Prostate gland (tissue), 2 donors: ENCODE results near the gene TNS4. TPM values are rescaled to one million over a fixed set of nuclear protein-coding genes. Genes with fewer than 3 reads are reported as not detected.

ENCODE experiments used
- DNase-seq: peaks from one replicate; pipeline ENCODE4 v3.0.0-alpha.2; 2019; ENCODE audit warnings: low spot score
- H3K27ac ChIP-seq, 2 donors: fragments of 200-600 bp; sonication (generic); 2 replicates each; pipeline ENCODE4 v1.5.1; 2017 to 2019
- H3K27me3 ChIP-seq: fragments of 200-600 bp; sonication (generic); replicated peaks from 2 replicates; pipeline ENCODE4 v1.5.1; 2019; ENCODE audit not compliant: insufficient read depth
- H3K36me3 ChIP-seq, 2 donors: fragments of 200-600 bp; sonication (generic); 1 replicate in 1 of 2; 2 replicates in 1 of 2; pipeline versions ENCODE4 v1.5.1 to v1.8.1; 2017 to 2019
- H3K4me1 ChIP-seq: fragments of 200-600 bp; sonication (generic); replicated peaks from 2 replicates; pipeline ENCODE4 v1.5.1; 2019
- H3K4me3 ChIP-seq, 2 donors: fragments of 200-600 bp; sonication (generic); 2 replicates each; pipeline ENCODE4 v1.5.1; 2017 to 2019
- H3K9me3 ChIP-seq: fragments of 200-600 bp; sonication (generic); 2 replicates; pipeline ENCODE4 v1.5.1; 2017
- CTCF ChIP-seq, 4 experiments: fragments of 200-600 bp in 2 of 4; fragments of 450-650 bp in 2 of 4; sonication (generic) in 2 of 4; IDR thresholded peaks; 1 replicate in 3 of 4; 2 replicates in 1 of 4; pipeline ENCODE4 v1.5.1; 2016 to 2019; ENCODE audit warnings: antibody characterized with exemption in 4 of 4, mild to moderate bottlenecking in 2 of 4, moderate library complexity in 2 of 4
- POLR2A ChIP-seq: fragments of 450-650 bp; IDR thresholded peaks from one replicate; pipeline ENCODE4 v1.6.1; 2016; ENCODE audit warnings: antibody characterized with exemption, mild to moderate bottlenecking
- POLR2AphosphoS5 ChIP-seq: sonication (generic); formaldehyde crosslinking; IDR thresholded peaks from one replicate; pipeline ENCODE4 v1.6.1; 2017; ENCODE audit warnings: antibody characterized with exemption
- WGBS: methylation state at CpG from one replicate; pipeline ENCODE4 v1.1.5; 2018; 5-methylcytosine and 5-hydroxymethylcytosine counted together
- intact Hi-C: fragments of 100-400 bp; cut with DNase I; formaldehyde crosslinking; loops from one replicate; pipeline ENCODE4 v1.14.2; 2022
- total RNA-seq, 2 donors: library from RNA; depleted of rRNA; stranded (reverse); fragments of >200 nt; gene quantifications; one replicate each; pipeline ENCODE4 v1.1.0, GENCODE V29; 2016

The TNS4 gene
- total RNA-seq, 2 donors from 2014 or later: 51.3 to 56.1 TPM

GRCh38 chr17:40484285-40484972 lies 17.0 kb downstream of the TNS4 start:
- Histone ChIP-seq H3K4me3 (no peak overlapping the region), H3K4me1 (peaks cover 5% of the 10 kb centered on the region), H3K27ac (peak overlapping the region in 1 of 2 donors; percentile 74), H3K36me3 (no peaks in the 10 kb centered on the region), H3K9me3 (no peaks in the 10 kb centered on the region), H3K27me3 (no peaks in the 10 kb centered on the region)
- 84% methylated on average over 18 of the region's 18 CpGs for WGBS
- intact Hi-C loops: no loop called here
- no peak for TF ChIP-seq POLR2A
- no peak for TF ChIP-seq CTCF (IDR thresholded peaks at IDR 0.05)
- TF ChIP-seq POLR2AphosphoS5: no peak
- no peak for DNase-seq

GRCh38 chr17:40483679-40484078 lies 17.7 kb downstream of the TNS4 start:
- Histone ChIP-seq H3K4me3 (no peak overlapping the region), H3K9me3 (no peaks in the 10 kb centered on the region), H3K36me3 (no peaks in the 10 kb centered on the region), H3K27me3 (no peaks in the 10 kb centered on the region), H3K27ac (no peak overlapping the region), H3K4me1 (peaks cover 5% of the 10 kb centered on the region)
- no peak for TF ChIP-seq CTCF (IDR thresholded peaks at IDR 0.05)
- no peak for TF ChIP-seq POLR2AphosphoS5
- no peak for TF ChIP-seq POLR2A
- no peak for DNase-seq
- intact Hi-C loops: no loop called here
- 94% methylated on average over 4 of the region's 4 CpGs for WGBS

- Histone ChIP-seq H3K36me3 (no peaks in the 10 kb centered on the region), H3K4me3 (no peak overlapping the region), H3K9me3 (no peaks in the 10 kb centered on the region), H3K4me1 (peaks cover 5% of the 10 kb centered on the region), H3K27me3 (no peaks in the 10 kb centered on the region), H3K27ac (no peak overlapping the region)
- no peak for DNase-seq
- TF ChIP-seq POLR2AphosphoS5 (no peak), CTCF (IDR thresholded peaks at IDR 0.05) (no peak), POLR2A (no peak)
- 83% methylated on average over 6 of the region's 6 CpGs for WGBS
- intact Hi-C loops: no loop called here
These were observed 18.7 kb downstream of the TNS4 start for GRCh38 chr17:40482722-40483121.

- intact Hi-C loops: no loop called here
- Histone ChIP-seq H3K4me1 (peaks cover 3% of the 10 kb centered on the region), H3K36me3 (no peaks in the 10 kb centered on the region), H3K27me3 (no peaks in the 10 kb centered on the region), H3K27ac (no peak overlapping the region), H3K4me3 (no peak overlapping the region), H3K9me3 (no peaks in the 10 kb centered on the region)
- TF ChIP-seq POLR2A: no peak
- 86% methylated on average over 7 of the region's 7 CpGs for WGBS
- DNase-seq: no peak
These were observed 20.3 kb downstream of the TNS4 start for GRCh38 chr17:40481106-40481505.

GRCh38 chr17:40480501-40481003 lies 20.9 kb downstream of the TNS4 start:
- Histone ChIP-seq H3K4me1 (no peaks in the 10 kb centered on the region), H3K27me3 (no peaks in the 10 kb centered on the region), H3K36me3 (no peaks in the 10 kb centered on the region), H3K9me3 (no peaks in the 10 kb centered on the region), H3K27ac (no peak overlapping the region), H3K4me3 (no peak overlapping the region)
- intact Hi-C loops: no loop called here
- no peak for TF ChIP-seq CTCF (IDR thresholded peaks at IDR 0.05)
- no peak for TF ChIP-seq POLR2AphosphoS5
- TF ChIP-seq POLR2A: no peak
- WGBS: 51% methylated on average over 12 of the region's 12 CpGs
- DNase-seq: no peak
